ENCODE results near the gene RAET1G.

Gene RAET1G

DNA sequence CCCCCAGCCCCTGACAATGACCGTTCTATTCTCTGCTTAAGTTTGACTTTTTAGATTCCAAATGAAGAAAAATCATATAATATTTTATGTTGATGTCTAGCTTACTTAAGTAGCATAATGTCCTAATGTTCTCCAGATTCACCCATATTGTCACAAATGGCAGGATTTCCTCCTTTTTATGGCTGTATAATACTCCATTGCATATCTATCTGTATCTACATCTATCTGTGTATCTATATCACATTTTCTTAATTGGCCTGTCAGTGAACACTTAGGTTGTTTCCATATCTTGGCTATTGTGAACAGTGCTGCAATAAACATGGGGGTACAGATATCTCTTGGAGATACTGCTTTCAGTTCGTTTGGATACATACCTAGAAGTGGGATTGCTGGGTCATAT lies 51.7 kb downstream of the RAET1G start:
- peaks cover 3% of the 10 kb centered on the region for H3K4me1 Mint-ChIP-seq (ENCODE audit: low read depth)
- no peak overlapping the region for H3K4me3 Mint-ChIP-seq
- peaks cover 5% of the 10 kb centered on the region for H3K9me3 Mint-ChIP-seq
- H3K27ac Mint-ChIP-seq: no peak overlapping the region
- no peaks in the 10 kb centered on the region for H3K36me3 Mint-ChIP-seq (ENCODE audit: low read depth)
- peaks cover 67% of the 10 kb centered on the region for H3K27me3 Mint-ChIP-seq (ENCODE audit: low read depth)

DNA sequence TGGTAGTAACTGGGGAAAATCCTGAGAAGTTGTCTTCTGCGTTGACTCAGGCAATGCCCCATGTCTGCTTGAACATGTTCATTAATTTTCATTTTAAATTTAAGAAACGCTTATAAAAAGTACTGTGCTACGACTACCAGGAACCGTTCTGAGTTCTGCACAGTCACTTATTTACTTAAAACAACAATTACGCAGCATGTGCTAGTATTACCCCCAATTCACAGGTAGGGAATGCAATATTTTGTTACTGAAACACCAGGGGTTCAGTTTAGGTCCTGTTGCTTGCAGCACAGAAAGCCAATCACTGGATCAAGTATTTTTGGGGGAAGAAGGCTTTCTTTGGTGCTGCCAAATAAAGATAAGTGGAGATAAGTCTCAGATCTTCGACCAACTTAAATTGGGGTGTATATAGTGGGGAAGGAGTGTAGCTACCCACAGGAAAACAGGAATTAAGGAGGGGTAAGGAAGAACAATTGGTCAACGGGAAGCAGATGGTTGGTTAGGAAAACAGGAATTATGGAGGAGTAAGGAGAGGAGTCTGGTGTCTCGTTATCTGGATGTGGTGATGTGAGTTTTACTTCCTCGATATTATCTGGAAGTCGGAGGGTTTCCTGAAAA lies 53.5 kb downstream of the RAET1G start:
- H3K27ac Mint-ChIP-seq: no peak overlapping the region
- peaks cover 67% of the 10 kb centered on the region for H3K27me3 Mint-ChIP-seq (ENCODE audit: low read depth)
- no peak overlapping the region for H3K4me3 Mint-ChIP-seq
- peaks cover 5% of the 10 kb centered on the region for H3K9me3 Mint-ChIP-seq
- no peaks in the 10 kb centered on the region for H3K36me3 Mint-ChIP-seq (ENCODE audit: low read depth)
- peaks cover 3% of the 10 kb centered on the region for H3K4me1 Mint-ChIP-seq (ENCODE audit: low read depth)

DNA sequence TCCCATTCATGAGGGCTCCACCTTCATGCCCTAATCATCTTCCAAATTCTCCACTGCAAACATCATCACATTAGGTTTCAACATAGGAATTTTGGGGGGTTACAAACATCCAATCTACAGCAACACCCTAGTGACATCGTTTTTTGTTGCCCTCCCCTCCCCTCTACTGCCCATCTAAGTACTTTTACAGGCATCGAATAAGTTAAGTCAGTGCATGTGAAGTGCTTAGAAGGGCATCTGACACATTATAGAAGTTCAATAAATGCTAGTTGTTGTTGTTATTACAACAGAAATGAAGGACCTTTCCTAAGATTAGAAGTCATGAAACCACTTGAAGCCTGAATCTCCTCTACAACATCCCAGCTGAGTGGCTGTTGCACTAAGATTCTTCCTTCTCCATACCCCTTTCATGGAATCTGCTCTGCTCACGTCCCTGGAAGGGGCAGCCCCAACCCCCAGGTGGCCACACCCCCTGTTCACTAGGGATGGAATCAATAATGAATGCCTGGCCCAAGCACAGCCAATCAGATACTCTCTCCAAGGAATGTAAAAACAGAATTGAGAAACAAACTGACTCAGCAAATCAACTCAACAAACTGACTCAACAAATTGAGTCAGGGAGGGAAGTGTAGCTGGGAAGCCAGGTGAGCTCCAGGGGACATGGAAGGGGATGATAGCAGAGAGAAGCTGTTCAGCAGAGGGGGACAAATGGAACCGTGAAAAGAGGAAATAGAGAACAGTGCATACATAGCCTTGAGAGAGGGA lies 54.9 kb downstream of the RAET1G start:
- no peak overlapping the region for H3K27ac Mint-ChIP-seq

More for the DNA sequence above, 54.9 kb downstream of the RAET1G start:
- Mint-ChIP-seq H3K4me3 (no peak overlapping the region), H3K9me3 (peaks cover 5% of the 10 kb centered on the region), H3K27me3 (ENCODE audit: low read depth) (peaks cover 56% of the 10 kb centered on the region), H3K36me3 (ENCODE audit: low read depth) (no peaks in the 10 kb centered on the region), H3K4me1 (ENCODE audit: low read depth) (peaks cover 4% of the 10 kb centered on the region)
